ENCODE measurements around the gene SLC17A9. TPM values are rescaled to one million over a fixed set of nuclear protein-coding genes. Genes with fewer than 3 reads are reported as not detected.
A peak's percentile ranks its signal among the peaks of the same experiment; 100 is the strongest.

SLC17A9 gene
- polyA plus RNA-seq, 1 donor = 1.7 TPM

- no peak for DNase-seq
These were observed 16.1 kb downstream of the SLC17A9 start for GRCh38 chr20:62968378-62969178.

GRCh38 chr20:62969179-62969760 lies 16.8 kb downstream of the SLC17A9 start:
- DNase-seq = no peak

- no peak for DNase-seq
These were observed 17.4 kb downstream of the SLC17A9 start for GRCh38 chr20:62969939-62970306.

GRCh38 chr20:62970307-62971210 lies 18.1 kb downstream of the SLC17A9 start:
- DNase-seq = no peak

- no peak for DNase-seq
These were observed 18.9 kb downstream of the SLC17A9 start for GRCh38 chr20:62971211-62971949.

GRCh38 chr20:62971950-62972844 lies 19.7 kb downstream of the SLC17A9 start:
- peak; percentile 79 for DNase-seq

GRCh38 chr20:62972845-62973745 lies 20.6 kb downstream of the SLC17A9 start:
- DNase-seq = no peak

GRCh38 chr20:62975251-62975760 lies 22.8 kb downstream of the SLC17A9 start:
- DNase-seq = no peak

- no peak for DNase-seq
These were observed 23.5 kb downstream of the SLC17A9 start for GRCh38 chr20:62975812-62976508.

GRCh38 chr20:62976886-62977285 lies 24.4 kb downstream of the SLC17A9 start:
- no peak for DNase-seq

GRCh38 chr20:62977613-62978560 lies 25.4 kb downstream of the SLC17A9 start:
- no peak for DNase-seq

- no peak for DNase-seq
These were observed 26.0 kb downstream of the SLC17A9 start for GRCh38 chr20:62978561-62978943.

- no peak for DNase-seq
These were observed 26.8 kb downstream of the SLC17A9 start for GRCh38 chr20:62979310-62979709.

- DNase-seq = no peak
These were observed 27.4 kb downstream of the SLC17A9 start for GRCh38 chr20:62979876-62980373.

GRCh38 chr20:62980380-62980960 lies 28.0 kb downstream of the SLC17A9 start:
- no peak for DNase-seq

- DNase-seq = peak; percentile 25
These were observed 28.5 kb downstream of the SLC17A9 start for GRCh38 chr20:62980970-62981369.

All from left kidney (tissue), 2 donors.